GM21723 (cell line): Measurements from ENCODE around the gene TTC29.

Experiments
- ATAC-seq: cut with Tn5 transposase; IDR thresholded peaks from one replicate; pipeline ENCODE4 v1.9.1; 2021; ENCODE audit warnings: mild to moderate bottlenecking, moderate library complexity; ENCODE audit not compliant: unreplicated experiment

Gene TTC29, protein sequence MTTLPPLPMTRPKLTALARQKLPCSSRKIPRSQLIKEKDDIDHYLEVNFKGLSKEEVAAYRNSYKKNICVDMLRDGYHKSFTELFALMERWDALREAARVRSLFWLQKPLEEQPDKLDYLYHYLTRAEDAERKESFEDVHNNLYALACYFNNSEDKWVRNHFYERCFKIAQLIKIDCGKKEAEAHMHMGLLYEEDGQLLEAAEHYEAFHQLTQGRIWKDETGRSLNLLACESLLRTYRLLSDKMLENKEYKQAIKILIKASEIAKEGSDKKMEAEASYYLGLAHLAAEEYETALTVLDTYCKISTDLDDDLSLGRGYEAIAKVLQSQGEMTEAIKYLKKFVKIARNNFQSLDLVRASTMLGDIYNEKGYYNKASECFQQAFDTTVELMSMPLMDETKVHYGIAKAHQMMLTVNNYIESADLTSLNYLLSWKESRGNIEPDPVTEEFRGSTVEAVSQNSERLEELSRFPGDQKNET

DNA sequence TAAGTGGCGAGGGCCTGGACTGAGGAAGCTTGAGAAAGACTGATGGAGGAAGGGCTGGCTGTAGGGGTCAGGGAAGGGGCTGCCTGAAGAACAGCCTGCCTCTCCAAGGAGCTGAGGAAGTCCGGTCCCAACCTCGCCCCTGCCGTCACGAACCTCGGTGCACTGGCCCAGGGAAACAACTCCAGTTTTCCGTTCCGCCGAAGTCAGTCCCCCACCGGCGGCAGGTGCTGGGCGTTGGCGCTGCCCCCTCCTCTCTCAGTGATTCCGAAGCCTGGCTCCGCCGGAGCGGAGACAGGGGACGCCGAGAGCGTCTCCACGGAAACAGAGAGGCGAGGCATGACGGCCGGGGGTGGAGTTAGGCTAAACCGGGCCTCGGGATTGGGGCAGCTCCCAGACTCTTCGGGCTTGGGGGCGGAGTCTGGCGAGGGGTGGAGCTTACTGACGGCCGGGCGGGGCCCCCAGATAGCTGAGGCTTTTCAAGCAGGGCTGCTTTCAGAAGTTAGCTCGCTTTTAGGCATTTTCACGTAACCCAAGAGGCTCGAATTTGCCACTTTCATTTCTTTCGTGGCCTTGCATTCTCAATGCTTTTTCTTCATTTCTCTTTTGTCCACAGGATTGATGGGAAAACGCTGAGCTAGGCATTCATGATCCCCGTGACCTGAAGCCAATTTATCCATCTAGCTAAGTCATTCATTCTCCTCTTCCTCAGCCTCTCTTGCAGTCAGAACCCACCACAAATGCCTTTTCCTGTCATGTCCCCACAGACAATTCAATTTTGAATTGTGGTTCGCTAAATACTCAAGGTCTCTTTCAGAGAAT, at the start of gene TTC29:
Gene TTC29, minus strand, starts transcription at position 309 of the 819 bp plus-strand sequence. CDS start 5,969 bp downstream, outside the sequence.
- peak; percentile 100 for ATAC-seq

DNA sequence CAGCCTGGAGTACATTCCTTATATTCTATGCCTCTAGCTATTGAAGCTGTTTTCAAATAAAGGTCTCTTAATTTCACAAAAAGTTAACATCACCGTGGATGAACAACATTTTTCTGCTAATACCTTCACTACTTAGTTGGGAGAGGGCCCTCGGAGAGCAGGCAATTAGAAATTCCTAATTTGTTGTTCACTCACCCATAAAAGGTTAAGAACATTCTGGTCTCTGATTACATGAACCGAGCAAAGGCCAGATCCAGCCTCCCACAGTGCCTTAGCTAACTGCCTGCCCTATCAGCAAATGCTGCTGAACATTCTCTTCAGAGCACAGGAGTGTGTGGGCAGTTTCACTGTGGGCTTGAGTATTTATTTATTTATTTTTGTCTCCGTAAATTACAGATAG, 36.0 kb upstream of the TTC29 start:
- ATAC-seq: no peak

DNA sequence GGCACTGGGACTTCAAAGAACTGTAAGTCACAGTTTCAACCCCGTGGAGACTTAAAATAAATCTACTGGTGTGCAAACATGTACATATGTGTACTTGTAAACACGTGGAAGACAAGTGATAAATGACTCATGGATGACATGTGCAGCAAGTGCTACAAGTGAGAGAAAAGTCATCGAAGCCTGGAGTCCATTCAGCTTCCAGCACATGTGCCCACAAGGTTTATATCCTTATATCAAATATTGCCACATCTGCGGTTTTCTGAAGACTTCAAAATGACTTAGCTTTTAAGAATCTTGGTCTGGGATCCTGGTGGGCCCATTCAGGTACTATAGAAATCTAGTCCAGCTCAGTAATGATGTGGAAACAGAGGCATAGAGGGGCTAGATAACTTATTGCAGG, 33.0 kb upstream of the TTC29 start:
- ATAC-seq: no peak

DNA sequence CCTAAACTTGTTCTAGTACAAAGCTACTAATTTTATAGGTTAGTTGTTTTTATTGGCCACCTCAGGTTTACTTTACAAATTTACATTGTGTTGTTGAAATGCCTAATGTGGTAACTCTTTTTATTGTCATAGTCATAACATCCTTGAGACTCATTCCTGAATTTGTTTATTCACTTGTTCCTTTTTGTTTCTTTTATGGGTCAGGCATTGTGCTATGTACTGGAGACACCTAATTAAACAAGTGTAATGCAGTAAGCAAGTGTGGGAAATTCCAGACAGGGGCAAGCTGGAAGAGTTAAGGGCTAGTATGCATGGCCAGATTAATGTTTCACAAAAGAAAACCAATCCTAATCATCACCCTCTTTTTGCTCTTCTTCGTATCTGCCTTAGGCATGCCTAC, 30.5 kb upstream of the TTC29 start:
- no peak for ATAC-seq

DNA sequence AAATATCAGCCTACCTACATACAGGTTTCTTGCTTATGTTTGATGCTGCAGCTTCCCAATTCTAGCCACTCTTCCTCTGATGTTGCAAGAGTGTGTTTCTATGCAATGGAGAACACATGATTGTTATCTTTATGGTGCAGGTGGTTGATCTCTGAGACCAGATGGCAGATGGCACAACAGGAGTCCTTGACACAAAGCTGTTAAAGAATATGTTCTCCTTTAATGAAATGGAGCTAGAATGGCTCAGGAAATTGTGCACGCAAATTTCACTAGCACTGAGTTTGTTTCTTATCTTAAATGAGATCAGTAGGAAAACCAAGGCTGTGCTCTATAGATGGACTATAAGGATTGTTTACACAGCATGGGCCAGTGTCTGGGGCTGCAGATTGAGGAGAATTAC, 29.9 kb upstream of the TTC29 start:
- ATAC-seq: no peak

DNA sequence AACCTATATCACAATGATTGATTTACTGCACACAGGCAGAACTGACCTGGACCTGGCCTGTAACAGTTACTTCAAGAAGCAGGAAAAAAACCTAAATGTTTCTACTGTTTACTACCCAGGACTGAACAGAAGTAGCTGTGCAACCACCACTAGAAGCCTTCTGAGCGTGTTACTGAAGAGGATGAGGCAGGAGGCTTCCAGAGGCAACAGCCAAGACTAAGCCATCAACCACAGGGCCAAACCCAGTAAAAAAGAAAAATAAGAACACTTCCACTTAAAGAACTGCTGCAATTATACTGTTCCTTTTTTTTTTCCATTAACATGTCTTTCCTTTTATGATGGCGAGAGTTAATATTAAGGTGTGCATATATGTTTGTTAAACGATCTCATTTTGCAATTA, 29.4 kb upstream of the TTC29 start:
- ATAC-seq: no peak

DNA sequence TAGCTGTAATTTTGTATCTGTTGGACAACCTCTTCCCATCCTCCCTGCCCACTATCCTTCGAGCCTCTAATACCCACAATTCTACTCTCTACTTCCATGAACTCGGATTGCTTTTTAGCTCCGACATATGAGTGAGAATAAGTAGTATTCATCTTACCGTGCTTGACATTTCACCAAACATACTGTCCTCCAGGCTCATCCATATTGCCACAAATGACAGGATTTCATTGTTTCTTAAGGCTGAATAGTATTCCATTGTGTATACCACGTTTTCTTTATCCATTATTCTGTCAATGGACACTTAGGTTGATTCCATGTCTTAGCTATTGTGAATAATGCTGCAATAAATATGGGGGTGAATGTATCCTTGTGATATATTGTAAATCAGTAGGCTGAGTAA, 26.4 kb upstream of the TTC29 start:
- ATAC-seq: no peak

DNA sequence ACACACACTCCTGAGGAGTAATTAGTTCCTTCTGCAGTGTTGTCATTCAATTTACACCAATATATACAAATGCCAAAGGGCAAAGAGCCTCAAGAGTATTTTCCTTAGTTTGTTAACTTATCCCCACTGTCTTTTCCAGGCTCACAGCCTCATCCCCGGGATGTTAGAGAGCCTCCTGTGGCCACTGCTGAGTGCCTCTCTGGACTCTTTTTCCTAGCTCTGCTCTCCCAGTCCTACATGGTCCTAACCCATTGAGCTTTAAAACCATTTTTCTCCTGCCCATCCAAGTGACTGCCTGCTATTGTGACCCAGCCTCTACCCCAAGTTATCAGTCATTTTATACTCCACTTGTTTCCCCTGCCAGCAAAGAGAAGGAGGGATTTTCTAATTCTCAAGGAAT, 23.5 kb upstream of the TTC29 start:
- ATAC-seq: no peak

DNA sequence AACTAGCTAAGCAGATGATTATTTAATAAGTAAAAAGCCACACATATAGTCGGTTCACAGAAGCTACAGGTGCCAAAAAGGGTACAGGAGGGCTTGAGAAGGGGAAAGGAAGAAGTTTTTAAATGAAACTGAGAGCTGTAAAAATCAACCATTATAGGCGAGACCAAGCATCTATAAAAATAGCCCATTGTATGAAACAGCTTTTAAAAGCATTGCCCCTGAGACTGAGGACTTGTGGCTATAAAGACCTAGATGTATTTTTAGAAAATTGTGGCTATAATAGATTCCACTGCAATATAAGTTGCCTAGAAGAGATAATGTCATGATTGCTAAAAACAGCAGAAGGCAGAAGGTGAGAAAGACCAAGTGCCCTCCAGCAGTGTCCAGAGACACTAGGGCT, 15.0 kb upstream of the TTC29 start:
- no peak for ATAC-seq

DNA sequence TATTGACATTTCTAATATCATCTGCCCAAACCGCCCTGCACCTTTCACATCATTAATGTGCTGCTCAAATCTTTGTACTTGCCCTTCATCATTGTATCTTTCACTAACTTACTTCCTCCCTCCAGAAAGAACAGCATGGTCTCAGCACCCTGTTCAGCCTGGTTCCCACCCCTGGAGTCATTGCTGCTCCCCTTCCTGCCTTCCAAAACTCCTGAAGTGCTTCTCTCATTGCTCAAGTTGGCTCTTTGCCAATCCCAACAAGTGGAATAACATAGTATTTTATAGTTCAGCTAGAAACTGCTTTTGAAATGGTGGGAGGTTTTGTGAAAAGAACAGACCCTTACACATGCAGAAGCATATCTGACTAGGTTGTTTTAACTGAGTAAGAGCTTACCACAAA, 14.0 kb upstream of the TTC29 start:
- no peak for ATAC-seq

DNA sequence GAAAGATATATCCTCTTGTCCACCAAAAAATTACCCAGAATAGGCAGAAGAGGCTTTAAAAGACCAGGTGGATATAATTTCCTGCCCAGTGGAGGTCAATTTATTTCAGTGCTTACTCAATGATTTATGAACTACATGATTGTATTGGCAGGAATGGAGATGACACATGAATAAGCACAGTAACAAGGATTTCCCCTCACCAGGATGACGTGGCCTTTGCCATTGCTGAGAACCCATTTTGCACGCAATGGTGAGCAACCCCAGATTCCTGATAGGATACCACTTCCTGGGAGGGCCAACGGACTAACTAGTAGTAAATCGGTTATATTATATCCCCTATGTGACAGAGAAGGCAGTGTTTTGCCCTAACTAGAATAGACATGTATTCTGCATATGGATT, 11.6 kb upstream of the TTC29 start:
- no peak for ATAC-seq

DNA sequence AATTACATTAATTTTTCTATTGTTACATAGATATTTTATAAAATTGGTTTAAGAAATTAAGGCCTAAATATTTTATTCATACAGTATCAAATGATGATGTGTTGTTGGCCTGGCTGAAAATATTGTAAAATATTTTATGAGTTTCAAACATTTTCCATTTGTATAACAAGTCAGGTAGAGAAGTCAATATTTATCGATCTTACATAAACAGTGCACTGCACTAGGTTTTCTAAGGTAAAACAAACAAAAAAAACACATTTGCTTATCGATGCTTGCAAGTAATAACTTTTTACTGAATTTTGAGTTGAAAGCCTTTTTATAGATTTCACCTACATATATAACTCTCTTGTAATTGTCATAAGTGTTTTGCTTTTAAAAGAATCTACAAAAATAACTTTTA, 7.2 kb upstream of the TTC29 start:
- ATAC-seq: no peak

DNA sequence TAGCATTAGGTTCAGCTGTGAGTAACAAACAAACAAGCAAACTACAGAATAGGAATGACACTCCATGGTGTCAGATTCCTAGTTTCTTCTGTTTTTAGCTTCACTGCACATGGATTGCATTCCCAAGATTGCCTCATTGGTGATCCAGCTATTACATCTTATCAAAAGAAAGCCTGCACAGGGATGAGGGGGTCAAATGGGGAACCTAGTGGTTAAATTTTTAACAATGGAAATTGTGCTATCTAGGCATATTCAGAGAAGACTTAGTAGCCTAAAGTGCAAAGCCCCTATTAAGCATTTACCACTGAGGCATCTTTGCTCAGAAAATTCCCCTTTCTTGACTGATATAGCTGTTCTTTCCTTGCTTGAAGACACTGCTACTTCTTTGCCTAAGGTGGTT, 3.9 kb upstream of the TTC29 start:
- no peak for ATAC-seq

DNA sequence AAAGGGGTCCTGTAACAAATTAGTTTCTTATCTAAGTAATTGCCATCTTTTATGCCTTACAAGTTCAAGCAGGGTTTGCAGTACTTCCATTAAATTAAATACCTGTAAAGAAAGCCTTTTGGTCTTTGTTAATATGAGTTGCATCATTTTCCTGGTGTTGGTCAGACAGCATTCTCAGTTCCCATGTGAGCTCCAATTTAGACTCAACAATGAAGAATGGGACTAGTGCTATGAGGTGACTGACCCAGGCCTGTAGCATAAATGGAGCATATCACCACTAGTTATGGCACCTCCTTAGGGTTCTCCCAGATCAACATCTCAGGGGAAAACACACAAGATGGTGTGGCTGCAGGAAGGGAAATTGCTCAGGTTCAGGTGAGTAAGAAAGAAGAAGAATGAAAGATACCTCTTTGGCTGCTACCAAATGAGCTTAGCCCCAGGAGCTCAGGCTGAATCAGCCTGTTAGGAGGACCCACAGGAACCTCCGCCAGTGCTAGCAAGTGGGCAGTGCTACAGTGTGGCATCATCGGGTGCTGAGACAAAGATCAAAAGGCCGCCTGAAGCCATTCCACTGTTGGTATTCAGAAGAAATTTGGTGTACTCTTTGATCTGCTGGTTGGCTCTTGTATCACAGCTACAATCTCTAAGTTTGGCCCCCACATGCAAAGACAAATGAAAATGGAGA, 1.8 kb downstream of the TTC29 start:
- no peak for ATAC-seq

DNA sequence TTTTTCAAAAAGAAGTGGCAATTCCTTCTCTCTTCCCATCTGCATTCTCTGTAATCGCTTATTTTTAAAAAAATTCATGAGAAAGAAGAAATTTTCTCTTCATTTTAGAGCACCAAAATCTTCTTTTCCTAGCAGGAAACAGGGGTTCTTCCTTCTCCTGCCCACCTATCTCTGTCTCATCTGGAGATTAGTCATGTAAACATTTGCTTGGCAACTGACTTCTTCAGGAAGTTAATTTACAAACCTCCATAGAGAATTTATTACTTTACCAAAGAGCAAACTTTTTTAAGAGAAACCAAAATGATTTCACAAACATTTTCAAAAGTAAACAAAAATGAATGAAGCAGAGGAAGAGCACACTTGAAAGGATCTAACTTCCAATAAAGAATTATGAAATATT, 13.5 kb downstream of the TTC29 start:
- ATAC-seq: no peak

DNA sequence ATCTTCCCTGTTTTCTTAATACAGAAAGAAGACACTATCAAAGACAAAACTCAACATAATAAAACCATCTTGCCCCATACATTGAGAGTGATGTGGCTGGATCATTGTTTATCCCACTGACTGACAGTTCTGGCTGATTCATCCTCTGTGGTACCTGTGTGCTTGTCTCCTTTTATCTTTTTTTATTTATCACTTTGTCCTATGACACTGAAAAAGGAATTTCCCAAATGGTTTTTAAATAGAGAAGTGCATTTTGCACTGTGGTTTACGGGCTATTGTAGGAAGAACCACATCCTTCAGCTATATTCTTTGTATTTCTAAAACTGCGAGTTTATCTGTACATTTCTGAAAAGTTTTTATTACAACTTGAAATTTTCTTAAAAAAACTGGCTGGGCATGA, 15.0 kb downstream of the TTC29 start:
- ATAC-seq: no peak

DNA sequence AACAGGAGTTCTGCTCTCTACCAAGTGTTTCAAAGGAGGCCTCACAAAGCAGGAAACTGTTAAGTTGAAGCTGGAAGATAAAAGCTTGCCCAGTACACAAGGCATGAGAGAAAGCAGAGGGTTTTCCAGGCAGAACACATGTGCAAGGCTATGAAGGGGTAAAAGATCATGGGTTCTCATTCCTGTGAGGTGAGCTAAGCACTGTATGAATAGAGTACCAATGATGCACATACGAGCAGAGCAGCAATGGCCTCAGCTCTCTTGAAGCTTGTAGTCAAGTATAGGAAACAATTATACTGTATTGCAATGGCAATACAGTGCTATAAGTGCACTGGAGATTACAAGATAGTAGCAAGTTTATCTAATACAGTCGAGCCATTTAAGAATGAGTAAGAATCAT, 18.0 kb downstream of the TTC29 start:
- no peak for ATAC-seq

DNA sequence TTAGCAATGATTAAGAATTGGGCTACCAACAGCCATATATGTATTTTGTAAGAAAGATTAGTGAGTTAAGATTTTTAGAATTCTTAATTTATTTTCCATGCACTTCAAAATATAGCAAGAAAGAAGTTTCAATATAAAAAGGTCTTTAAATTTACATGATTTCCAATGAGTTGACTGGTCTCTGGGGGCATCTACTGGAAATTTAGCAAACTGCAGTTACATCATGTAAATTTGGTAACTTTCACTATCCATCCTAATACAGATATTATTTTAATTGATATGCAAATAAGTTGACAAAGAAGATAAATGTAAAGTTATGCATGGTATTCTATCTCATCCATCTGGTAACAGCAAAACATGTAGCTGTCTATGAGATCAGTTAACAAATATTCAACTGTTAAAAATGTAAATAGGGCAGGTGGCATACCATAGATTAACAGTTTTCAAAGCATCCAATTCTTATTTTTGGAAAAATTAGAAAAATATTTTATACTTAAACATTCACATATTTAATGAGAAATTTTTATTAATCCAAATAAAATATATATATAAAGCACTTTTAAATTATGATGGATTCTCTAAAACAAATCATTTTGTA, 29.1 kb downstream of the TTC29 start:
- ATAC-seq: peak; percentile 59

DNA sequence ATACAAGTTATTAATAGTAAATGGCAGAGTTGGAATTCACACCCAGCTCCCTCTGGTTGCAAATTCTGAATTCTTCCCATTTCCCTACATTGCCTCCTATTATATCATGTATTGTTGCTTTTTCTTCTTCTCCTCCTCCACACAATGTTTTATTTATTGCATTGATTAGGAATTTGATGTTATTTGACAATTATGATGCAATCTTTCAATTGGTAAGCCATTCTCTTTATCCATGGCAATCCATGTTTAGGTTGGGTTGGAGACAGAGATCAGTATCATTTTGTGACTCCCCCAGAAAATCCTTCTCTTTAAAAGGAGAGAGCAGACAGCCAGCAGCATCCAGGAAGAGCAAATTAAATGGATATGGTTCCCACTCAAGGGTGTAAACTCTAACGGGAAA, 30.5 kb downstream of the TTC29 start:
- no peak for ATAC-seq

DNA sequence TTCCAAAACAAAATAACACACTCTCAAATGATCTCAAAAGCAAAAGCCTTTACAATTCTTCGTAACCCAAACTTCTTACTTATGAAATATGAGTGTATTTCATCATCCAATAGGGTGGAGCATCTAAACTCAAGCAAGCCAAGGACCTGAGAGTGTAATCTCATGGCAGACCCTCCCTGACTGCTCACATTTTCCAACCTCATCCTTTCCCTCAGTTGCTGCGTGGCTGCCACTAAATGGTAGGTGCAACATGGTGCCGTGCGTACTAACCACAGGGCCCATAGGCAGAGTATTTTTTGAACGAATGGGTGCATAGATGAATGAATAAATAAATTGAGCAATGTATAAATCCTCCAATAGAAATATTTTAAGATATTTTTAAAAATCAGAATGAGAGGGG, 45.4 kb downstream of the TTC29 start:
- no peak for ATAC-seq

DNA sequence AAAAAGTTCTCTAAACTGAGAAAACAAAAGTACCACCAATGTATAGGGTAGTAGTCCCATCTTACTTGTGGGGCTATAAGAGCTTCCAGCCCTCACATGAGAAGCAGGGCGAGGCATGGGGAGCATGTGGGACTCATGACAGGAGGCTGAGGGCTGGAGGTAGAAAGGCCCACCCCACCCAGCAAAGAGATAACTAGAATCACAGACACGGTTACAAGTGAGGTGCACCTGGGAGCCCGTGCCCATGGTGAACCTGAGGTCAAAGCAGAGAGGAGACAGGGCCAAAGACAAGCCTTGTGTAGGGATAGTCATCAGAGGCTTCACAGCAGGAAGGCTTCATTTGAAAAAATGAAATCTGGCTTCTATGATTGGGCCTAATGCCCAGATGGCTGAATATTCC, 55.4 kb downstream of the TTC29 start:
- ATAC-seq: no peak
